K562 treated with DMSO at 1 percent for 12 hours (cell line): ENCODE data around the gene TNRC6A. TPM values are rescaled to one million over a fixed set of nuclear protein-coding genes. Genes with fewer than 3 reads are reported as not detected.

ENCODE experiments used
- total RNA-seq: library from RNA; unstranded; fragments of 300-600 nt; gene quantifications from 2 replicates; pipeline ENCODE4 v1.2.3, GENCODE V29; 2022; ENCODE audit not compliant: insufficient read depth

The TNRC6A gene
- 19.1 and 24.6 TPM in 2 replicates for total RNA-seq

GRCh38 chr16:24729243-24729950 is at the start of gene TNRC6A:
Gene TNRC6A (plus strand): TSS chr16:24729651. CDS start chr16:24729842, 191 bp downstream.

GRCh38 chr16:24845726-24846547 is 116.5 kb downstream of the TNRC6A start, which contains the start of gene SLC5A11:
Gene SLC5A11 (plus strand): TSS chr16:24845963. CDS start chr16:24858644, 12,681 bp downstream.

Other genes starting within 250 kb of the TNRC6A start
- 15.1 and 43.6 TPM in 2 replicates for gene RBBP6, start 190.1 kb upstream of the TNRC6A start, total RNA-seq
- gene SLC5A11, start 116.3 kb downstream of the TNRC6A start, total RNA-seq: not detected in 2 replicates